PC-9 (cell line): Measurements from ENCODE around the gene RSPH10B2. TPM values are rescaled to one million over a fixed set of nuclear protein-coding genes. Genes with fewer than 3 reads are reported as not detected.
A peak's percentile ranks its signal among the peaks of the same experiment; 100 is the strongest.
"Not testable (repeated sequence)": the region's sequence is repeated elsewhere in the genome, so short reads cannot be mapped to it uniquely, and the experiment has no call there.

ENCODE experiments used
- BruUV-seq: library from RNA; stranded (reverse); fragments of 400-500 nt; replicated peaks from 2 replicates; lab custom pipeline; 2021; lab: Mats Ljungman, UMichigan
- CTCF ChIA-PET: fragments of 300-600 bp; sonication (Branson Sonifier 250); formaldehyde crosslinking; loops from one replicate; lab custom pipeline; 2022; ENCODE audit warnings: antibody characterized with exemption; lab: Charles Lee
- POLR2A ChIA-PET: fragments of 300-600 bp; sonication (Branson Sonifier 250); formaldehyde crosslinking; loops from one replicate; lab custom pipeline; 2022; ENCODE audit warnings: antibody characterized with exemption; ENCODE audit not compliant: unreplicated experiment; lab: Charles Lee
- DNase-seq, 2 experiments: peaks; one replicate each; pipeline versions ENCODE4 v3.0.0 to v3.0.0-alpha.2; 2015 to 2022; ENCODE audit warnings: mixed read lengths in 1 of 2
- H2AFZ ChIP-seq: fragments of 200-600 bp; sonication (generic); 2 replicates; pipeline ENCODE4 v1.8.1; 2017; ENCODE audit warnings: antibody characterized with exemption
- H3F3A ChIP-seq: fragments of 200-600 bp; sonication (generic); 2 replicates; pipeline ENCODE4 v1.8.1; 2017; ENCODE audit warnings: antibody characterized with exemption, mild to moderate bottlenecking, low read depth; ENCODE audit not compliant: insufficient read depth
- H3K27ac ChIP-seq: fragments of 200-600 bp; sonication (generic); 2 replicates; pipeline ENCODE4 v1.6.1; 2016; ENCODE audit warnings: mixed run types
- H3K27me3 ChIP-seq: fragments of 200-600 bp; sonication (generic); 2 replicates; pipeline ENCODE4 v1.6.1; 2016; ENCODE audit warnings: low read depth, mixed run types; ENCODE audit not compliant: insufficient read depth
- H3K36me3 ChIP-seq: fragments of 200-600 bp; sonication (generic); 2 replicates; pipeline ENCODE4 v1.6.1; 2016; ENCODE audit warnings: low read depth, mixed run types
- H3K4me1 ChIP-seq: fragments of 200-600 bp; sonication (generic); replicated peaks from 2 replicates; pipeline ENCODE4 v1.6.1; 2016; ENCODE audit warnings: mixed run types; ENCODE audit not compliant: insufficient read depth
- H3K4me2 ChIP-seq: fragments of 200-600 bp; sonication (generic); 2 replicates; pipeline ENCODE4 v1.6.1; 2017; ENCODE audit warnings: mixed run types
- H3K4me3 ChIP-seq: fragments of 200-600 bp; sonication (generic); 2 replicates; pipeline ENCODE4 v1.6.1; 2016; ENCODE audit warnings: mixed run types
- H3K79me2 ChIP-seq: fragments of 200-600 bp; sonication (generic); 2 replicates; pipeline ENCODE4 v1.6.1; 2017; ENCODE audit warnings: low read depth, mixed run types
- H3K9me2 ChIP-seq: fragments of 200-600 bp; sonication (generic); 2 replicates; pipeline ENCODE4 v1.8.1; 2017; ENCODE audit warnings: mild to moderate bottlenecking; ENCODE audit not compliant: insufficient read depth
- H3K9me3 ChIP-seq: fragments of 200-600 bp; sonication (generic); 2 replicates; pipeline ENCODE4 v1.8.1; 2016; ENCODE audit warnings: low read depth; ENCODE audit not compliant: insufficient read depth
- H4K20me1 ChIP-seq: fragments of 200-600 bp; sonication (generic); 2 replicates; pipeline ENCODE4 v1.8.1; 2017; ENCODE audit not compliant: insufficient read depth
- CTCF ChIP-seq: fragments of 200-600 bp; sonication (generic); conservative IDR thresholded peaks from 2 replicates; pipeline ENCODE4 v1.6.1; 2017; ENCODE audit warnings: mixed run types, antibody characterized with exemption, mild to moderate bottlenecking, moderate library complexity
- EZH2 ChIP-seq: fragments of 200-600 bp; sonication (generic); IDR thresholded peaks from 2 replicates; pipeline ENCODE4 v1.8.0; 2017; ENCODE audit warnings: antibody characterized with exemption, low read depth
- intact Hi-C: fragments of 100-400 bp; cut with micrococcal nuclease; formaldehyde crosslinking; loops from one replicate; pipeline ENCODE4 v1.10.0; 2022; ENCODE audit not compliant: unreplicated experiment
- total RNA-seq: library from RNA; stranded (reverse); gene quantifications from 2 replicates; pipeline ENCODE4 v1.2.3, GENCODE V29; 2021

The RSPH10B2 gene
- total RNA-seq, 1 experiment from 2014 or later: 0.76 TPM

GRCh38 chr7:6708304-6708703 lies 45.6 kb upstream of the RSPH10B2 start:
- H3K4me1 ChIP-seq: peaks cover 6% of the 10 kb centered on the region; the same call in 1 of the 2 replicates
- intact Hi-C loops: no loop called here
- no TSS peak for BruUV-seq
- no peak overlapping the region; the same call in 1 of the 2 replicates for H2AFZ ChIP-seq
- peaks cover 35% of the 10 kb centered on the region for H3K9me3 ChIP-seq
- no peaks in the 10 kb centered on the region; the same call in 1 of the 2 replicates for H4K20me1 ChIP-seq
- H3K27ac ChIP-seq: no peak overlapping the region
- peaks cover 31% of the 10 kb centered on the region for H3K79me2 ChIP-seq
- no peak overlapping the region for H3K4me2 ChIP-seq
- H3K9me2 ChIP-seq: no peaks in the 10 kb centered on the region
- no peak overlapping the region for H3K4me3 ChIP-seq
- TF ChIP-seq EZH2: no peak
- TF ChIP-seq CTCF: no peak
- DNase-seq: no peak
- no peaks in the 10 kb centered on the region; the same call in 1 of the 2 replicates for H3F3A ChIP-seq
- POLR2A ChIA-PET: no interaction called here
- CTCF ChIA-PET: no interaction called here
- H3K36me3 ChIP-seq: peaks cover 18% of the 10 kb centered on the region
- no peaks in the 10 kb centered on the region for H3K27me3 ChIP-seq

GRCh38 chr7:6709808-6710207 lies 44.1 kb upstream of the RSPH10B2 start:
- no peaks in the 10 kb centered on the region; the same call in 1 of the 2 replicates for H3F3A ChIP-seq
- H3K4me3 ChIP-seq: no peak overlapping the region
- 0 out of 2 replicates have a peak overlapping the region, but pooled peaks have one; percentile 28 for H2AFZ ChIP-seq
- POLR2A ChIA-PET: interaction anchor here (0.7 kb wide), 1 partner anchor 633 kb away, joined by 3 read pairs; no protein-coding TSS in a partner anchor
- intact Hi-C loops: no loop called here
- no TSS peak for BruUV-seq
- no peak overlapping the region for H3K27ac ChIP-seq
- H3K27me3 ChIP-seq: no peaks in the 10 kb centered on the region
- H3K4me2 ChIP-seq: no peak overlapping the region
- H3K36me3 ChIP-seq: peaks cover 5% of the 10 kb centered on the region
- H4K20me1 ChIP-seq: no peaks in the 10 kb centered on the region; the same call in 1 of the 2 replicates
- H3K79me2 ChIP-seq: peaks cover 18% of the 10 kb centered on the region
- TF ChIP-seq CTCF: no peak
- no peak for DNase-seq
- H3K4me1 ChIP-seq: peaks cover 6% of the 10 kb centered on the region; the same call in 1 of the 2 replicates
- H3K9me2 ChIP-seq: no peaks in the 10 kb centered on the region
- peaks cover 22% of the 10 kb centered on the region for H3K9me3 ChIP-seq
- CTCF ChIA-PET: no interaction called here

DNA sequence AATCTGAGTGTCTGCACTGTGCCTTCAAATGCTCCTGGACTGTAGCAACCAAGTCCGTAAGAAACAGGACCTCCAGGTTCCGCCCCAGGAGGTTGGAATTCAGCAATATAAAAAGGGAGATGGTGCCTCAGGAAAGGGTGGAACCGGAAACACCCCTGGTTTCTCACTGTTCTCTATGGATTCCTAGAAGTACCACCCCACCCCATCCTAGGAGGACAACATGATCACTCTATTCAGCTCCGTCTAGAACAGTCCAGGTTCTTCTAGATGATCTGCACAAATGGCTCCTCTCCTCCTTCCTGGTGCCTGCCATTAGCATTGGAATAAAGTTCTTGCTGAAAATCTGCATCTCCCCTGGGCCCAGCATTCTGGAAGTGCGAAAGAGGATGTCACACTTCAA lies 39.5 kb upstream of the RSPH10B2 start:
- no peak overlapping the region for H3K27ac ChIP-seq
- H3K4me3 ChIP-seq: no peak overlapping the region
- TF ChIP-seq EZH2: no peak
- H3K79me2 ChIP-seq: no peaks in the 10 kb centered on the region
- CTCF ChIA-PET: interaction anchor here (0.6 kb wide), 1 partner anchor 460 kb away, joined by 6 read pairs; no protein-coding TSS in a partner anchor
- peaks cover 12% of the 10 kb centered on the region; the same call in 1 of the 2 replicates for H3K9me3 ChIP-seq
- no peak overlapping the region for H3K4me2 ChIP-seq
- no peaks in the 10 kb centered on the region for H3F3A ChIP-seq
- no peak overlapping the region for H2AFZ ChIP-seq
- no peaks in the 10 kb centered on the region for H3K4me1 ChIP-seq
- no peaks in the 10 kb centered on the region for H3K36me3 ChIP-seq
- POLR2A ChIA-PET: no interaction called here
- H3K27me3 ChIP-seq: peaks cover 5% of the 10 kb centered on the region; the same call in 1 of the 2 replicates
- no TSS peak for BruUV-seq
- no peak for DNase-seq
- no peaks in the 10 kb centered on the region for H3K9me2 ChIP-seq
- intact Hi-C loops: no loop called here
- H4K20me1 ChIP-seq: no peaks in the 10 kb centered on the region

GRCh38 chr7:6715898-6716297 lies 38.0 kb upstream of the RSPH10B2 start:
- H3K4me1 ChIP-seq, H3K79me2 ChIP-seq, H3F3A ChIP-seq, H3K9me3 ChIP-seq, H3K9me2 ChIP-seq, H2AFZ ChIP-seq, BruUV-seq, H3K27me3 ChIP-seq, CTCF ChIA-PET, H4K20me1 ChIP-seq, H3K36me3 ChIP-seq, H3K4me3 ChIP-seq, H3K27ac ChIP-seq, intact Hi-C loops, H3K4me2 ChIP-seq, POLR2A ChIA-PET, DNase-seq: not testable (repeated sequence)
